Panc1 (cell line): ENCODE measurements around the gene RGN.
"Not testable (repeated sequence)": the region's sequence is repeated elsewhere in the genome, so short reads cannot be mapped to it uniquely, and the experiment has no call there.

ENCODE experiments used
- CTCF ChIP-seq: fragments of 450-650 bp; IDR thresholded peaks from 2 replicates; pipeline ENCODE4 v1.5.1; 2017; ENCODE audit warnings: mild to moderate bottlenecking
- POLR2AphosphoS5 ChIP-seq: IDR thresholded peaks from 2 replicates; pipeline ENCODE4 v1.6.1; 2012; ENCODE audit warnings: mild to moderate bottlenecking, low read depth, low read length, moderate library complexity
- SIN3A ChIP-seq: IDR thresholded peaks from 2 replicates; pipeline ENCODE4 v1.6.1; 2012; ENCODE audit warnings: low read depth, mild to moderate bottlenecking, low read length, moderate library complexity, borderline replicate concordance; ENCODE audit not compliant: insufficient read depth
- TF ChIP-seq, protein P1 (sequence below), 2 experiments: IDR thresholded peaks; 2 replicates each; pipeline ENCODE4 v1.6.1; 2011 to 2012; ENCODE audit warnings: low read depth in 2 of 2, control low read depth in 1 of 2, low read length in 1 of 2, mild to moderate bottlenecking in 1 of 2, moderate library complexity in 1 of 2; ENCODE audit not compliant: insufficient read depth in 1 of 2

DNA sequence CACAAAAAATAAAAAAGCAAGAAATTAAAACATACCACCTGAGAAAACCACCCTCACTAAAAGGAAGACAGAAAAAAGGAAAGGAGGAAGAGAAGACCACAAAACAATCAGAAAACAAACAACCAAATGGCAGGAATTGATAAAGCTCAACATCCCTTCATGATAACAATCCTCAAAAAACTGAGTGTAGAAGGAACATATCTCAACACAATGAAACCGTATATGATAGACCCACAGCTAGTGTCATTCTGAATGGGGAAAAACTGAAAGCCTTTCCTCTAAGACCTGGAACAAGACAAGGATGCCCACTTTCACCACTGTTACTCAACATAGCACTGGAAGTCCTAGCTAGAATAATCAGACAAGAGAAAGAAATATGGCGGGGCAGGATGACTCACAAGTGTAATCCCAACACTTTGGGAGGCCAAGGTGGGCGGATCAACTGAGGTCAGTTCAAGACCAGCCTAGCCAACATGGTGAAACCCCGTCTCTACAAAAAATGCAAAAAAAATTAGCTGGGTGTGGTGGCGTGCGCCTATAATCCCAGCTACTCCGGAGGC lies 38.4 kb downstream of the RGN start:
- not testable (repeated sequence) for TF ChIP-seq CTCF, POLR2AphosphoS5, SIN3A
- TF ChIP-seq, protein P1, sequence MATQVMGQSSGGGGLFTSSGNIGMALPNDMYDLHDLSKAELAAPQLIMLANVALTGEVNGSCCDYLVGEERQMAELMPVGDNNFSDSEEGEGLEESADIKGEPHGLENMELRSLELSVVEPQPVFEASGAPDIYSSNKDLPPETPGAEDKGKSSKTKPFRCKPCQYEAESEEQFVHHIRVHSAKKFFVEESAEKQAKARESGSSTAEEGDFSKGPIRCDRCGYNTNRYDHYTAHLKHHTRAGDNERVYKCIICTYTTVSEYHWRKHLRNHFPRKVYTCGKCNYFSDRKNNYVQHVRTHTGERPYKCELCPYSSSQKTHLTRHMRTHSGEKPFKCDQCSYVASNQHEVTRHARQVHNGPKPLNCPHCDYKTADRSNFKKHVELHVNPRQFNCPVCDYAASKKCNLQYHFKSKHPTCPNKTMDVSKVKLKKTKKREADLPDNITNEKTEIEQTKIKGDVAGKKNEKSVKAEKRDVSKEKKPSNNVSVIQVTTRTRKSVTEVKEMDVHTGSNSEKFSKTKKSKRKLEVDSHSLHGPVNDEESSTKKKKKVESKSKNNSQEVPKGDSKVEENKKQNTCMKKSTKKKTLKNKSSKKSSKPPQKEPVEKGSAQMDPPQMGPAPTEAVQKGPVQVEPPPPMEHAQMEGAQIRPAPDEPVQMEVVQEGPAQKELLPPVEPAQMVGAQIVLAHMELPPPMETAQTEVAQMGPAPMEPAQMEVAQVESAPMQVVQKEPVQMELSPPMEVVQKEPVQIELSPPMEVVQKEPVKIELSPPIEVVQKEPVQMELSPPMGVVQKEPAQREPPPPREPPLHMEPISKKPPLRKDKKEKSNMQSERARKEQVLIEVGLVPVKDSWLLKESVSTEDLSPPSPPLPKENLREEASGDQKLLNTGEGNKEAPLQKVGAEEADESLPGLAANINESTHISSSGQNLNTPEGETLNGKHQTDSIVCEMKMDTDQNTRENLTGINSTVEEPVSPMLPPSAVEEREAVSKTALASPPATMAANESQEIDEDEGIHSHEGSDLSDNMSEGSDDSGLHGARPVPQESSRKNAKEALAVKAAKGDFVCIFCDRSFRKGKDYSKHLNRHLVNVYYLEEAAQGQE (IDR thresholded peaks at IDR 0.05; ENCODE audit: insufficient read depth in 1 of 2, low read depth in 2 of 2, low read length in 1 of 2), result not testable (repeated sequence)
